DMS79 treated with DMSO at 0.1 percent for 48 hours (cell line): ENCODE results near the gene EML4.
"Not testable (repeated sequence)": the region's sequence is repeated elsewhere in the genome, so short reads cannot be mapped to it uniquely, and the experiment has no call there.

Experiments used
- DNase-seq: peaks from one replicate; lab custom pipeline; 2025; lab: John Stamatoyannopoulos, UW

EML4 gene

DNA sequence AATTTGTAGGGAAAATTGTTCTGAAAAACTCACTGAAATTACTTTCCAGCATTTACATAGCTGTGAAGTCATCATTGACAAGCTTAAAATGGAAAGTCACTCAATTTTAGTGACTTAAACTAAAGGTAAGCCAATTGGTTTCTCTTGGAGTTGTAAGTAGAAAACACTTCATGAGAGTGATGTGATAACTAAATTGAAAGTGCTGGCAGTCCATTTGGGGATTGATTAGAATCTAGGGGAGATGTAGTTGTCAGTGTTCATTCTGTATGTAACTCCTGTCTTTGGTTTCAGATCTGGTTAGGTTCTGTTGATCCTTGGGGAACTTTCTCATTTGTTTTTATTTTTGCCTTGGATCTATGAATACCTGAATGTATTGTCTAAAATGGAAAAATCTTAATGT is 138.0 kb downstream of the EML4 start:
- no peak for DNase-seq

DNA sequence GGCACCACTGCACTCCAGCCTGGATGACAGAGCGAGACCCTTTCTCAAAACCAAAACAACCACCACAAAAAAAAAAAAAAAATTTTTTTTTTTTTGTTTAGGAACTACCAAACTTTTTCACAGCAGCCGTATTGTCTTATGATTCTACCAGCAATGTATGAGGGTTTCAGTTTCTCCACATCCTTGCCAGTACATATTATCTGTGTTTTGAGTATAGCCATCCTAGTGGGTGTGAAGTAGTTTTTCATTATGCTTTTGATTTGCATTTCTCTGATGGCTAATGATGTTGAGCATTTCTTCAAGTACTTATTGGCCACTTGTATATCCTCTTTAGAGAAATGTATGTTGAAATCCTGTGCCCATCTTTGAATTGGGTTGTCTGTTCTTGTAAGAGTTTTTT is 140.2 kb downstream of the EML4 start:
- DNase-seq, result no peak

DNA sequence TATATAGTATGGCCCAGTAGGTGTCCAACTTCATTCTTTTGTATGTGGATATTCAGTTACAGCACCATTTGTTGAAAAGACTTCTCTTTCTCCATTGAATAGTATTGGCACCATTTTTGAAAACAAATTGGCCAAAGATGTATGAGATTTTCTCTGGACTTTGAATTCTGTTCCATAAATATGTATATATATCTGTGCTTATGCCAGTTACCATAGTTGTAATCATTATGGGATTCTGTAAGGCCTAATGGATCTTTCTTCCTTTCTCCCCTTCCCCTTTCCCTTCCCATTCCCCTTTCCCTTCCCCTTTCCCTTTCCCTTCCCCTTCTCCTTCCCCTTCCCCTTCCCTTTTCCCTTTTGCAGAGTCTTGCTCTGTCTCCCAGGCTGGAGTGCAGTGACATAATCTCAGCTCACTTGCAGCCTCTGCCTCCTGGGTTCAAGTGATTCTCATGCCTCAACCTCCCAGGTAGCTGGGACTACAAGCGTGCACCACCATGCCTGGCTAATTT is 140.9 kb downstream of the EML4 start:
- DNase-seq, result no peak

DNA sequence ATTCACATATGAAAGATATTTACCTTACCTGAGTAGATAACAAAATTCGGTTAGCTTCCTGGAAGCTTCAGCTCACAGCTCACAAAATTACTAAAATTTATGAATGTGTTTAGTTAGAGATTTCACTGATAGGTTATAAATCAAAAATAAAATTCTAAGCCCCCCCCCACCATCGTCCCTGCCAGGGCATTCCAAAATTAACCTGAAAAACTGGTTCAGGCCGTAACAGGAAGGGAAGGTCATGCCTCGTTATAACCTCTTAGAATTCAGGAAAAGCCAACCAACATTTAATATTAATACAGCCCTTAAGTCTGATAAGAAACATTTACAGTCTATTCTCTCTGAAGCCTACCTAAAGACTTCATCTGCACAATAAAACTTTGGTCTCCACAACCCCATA is 143.0 kb downstream of the EML4 start:
- peak; percentile 43 for DNase-seq

DNA sequence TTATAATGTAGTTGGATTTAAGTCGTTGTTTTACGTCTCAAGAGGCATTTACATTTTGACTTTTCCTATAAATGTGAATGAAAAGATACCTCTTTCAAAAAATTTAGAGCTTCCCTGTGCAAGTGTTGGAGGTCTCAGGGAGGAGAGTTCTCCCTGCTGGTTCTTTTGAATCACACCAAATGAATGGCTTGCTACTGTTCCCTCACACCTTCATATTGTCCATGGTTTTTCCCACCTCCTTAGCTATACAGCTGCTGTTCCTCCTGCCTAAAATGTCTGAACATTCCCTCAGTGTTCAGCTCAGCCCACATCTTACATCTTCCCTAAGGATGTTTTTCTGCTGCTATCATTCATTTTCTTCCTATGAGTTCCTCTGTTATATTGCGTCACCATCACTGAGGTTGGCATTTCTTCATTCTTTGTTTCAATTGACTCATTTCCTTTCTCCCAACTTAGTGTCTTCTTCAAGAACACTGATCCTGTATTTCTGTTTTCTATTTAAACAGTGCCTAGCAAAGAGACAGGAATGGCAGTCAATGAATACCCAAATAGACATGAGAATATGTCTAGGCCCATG is 145.8 kb downstream of the EML4 start:
- DNase-seq, result no peak

DNA sequence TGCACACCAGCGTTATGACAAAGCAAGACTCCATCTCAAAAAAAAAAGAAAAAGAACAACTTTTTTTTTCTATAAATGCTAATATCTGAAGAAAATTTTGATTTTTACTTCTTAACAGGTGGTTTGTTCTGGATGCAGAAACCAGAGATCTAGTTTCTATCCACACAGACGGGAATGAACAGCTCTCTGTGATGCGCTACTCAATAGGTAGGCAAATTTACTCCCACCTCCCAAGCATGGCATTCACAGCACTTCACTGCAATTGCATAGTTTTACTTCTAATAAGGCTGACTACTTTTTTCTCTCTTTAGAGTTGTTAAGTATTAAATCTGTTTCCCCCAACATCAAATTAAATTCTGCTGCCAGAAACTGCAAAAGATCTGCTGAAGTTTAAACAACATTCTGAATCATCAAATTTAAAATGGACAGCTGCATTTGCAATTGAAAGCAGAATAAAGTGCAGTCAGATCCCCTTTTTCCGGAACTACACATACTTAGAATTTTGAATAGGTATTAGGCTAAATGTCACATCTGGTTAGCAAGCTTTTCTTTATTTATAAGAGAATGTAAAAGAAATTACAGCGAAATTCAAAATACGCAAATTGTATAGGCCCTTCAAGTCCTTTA is 146.8 kb downstream of the EML4 start:
- no peak for DNase-seq

DNA sequence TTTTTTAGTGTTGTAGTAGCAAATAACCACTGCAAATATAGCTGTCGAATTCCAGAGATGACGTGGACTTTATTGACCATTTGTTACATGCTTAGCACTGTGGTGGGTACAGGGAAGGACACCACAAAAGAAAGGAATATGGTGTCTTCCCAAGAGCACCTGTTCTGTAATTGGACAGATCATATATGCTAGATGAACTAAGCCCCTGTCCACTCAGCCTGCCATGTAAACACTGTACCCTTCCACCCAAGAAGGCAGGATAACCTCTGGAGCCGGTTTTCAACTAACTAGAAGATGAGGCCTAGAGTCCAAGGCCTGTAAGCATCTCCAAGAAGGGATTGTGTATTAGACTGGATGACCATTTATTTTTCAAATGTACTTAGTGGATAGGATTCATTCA is 147.8 kb downstream of the EML4 start:
- no peak for DNase-seq

DNA sequence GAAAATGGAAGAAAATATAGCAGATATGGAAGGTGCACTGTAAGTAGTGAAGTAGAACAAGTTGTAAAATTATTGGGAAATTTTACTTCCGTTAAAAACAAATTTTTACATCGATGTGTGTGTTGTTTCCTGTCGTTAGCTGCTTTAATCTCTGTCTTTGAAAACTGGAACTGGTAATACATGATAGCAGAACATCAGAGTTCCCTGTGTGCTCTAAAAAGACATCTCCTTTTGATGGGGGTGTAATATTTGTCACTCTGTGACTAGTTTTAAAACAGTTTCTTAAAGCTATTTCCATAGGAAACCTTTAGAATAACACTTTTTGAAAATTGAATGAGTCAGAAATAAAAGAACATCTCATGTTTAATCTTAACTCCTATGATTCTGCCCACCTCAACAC is 148.3 kb downstream of the EML4 start:
- DNase-seq, result no peak

DNA sequence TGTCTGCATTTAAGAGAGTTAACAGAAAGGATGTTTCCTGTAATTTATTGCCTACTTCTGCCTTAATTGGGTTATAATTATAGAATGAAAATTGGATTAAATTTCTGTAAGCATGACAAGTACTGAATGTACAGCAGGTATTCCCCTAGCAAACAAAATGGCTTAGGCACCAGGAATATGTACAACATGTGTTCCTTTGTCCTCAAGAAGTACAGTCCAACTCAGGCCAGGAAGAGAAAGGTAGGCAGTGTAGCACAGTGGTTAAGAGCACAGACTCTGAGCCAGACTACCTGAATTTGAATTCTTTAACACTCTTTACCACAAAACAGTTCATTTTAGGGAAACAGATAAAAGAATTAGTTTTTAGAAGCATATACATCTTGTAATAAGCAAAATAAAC is 148.8 kb downstream of the EML4 start:
- no peak for DNase-seq

DNA sequence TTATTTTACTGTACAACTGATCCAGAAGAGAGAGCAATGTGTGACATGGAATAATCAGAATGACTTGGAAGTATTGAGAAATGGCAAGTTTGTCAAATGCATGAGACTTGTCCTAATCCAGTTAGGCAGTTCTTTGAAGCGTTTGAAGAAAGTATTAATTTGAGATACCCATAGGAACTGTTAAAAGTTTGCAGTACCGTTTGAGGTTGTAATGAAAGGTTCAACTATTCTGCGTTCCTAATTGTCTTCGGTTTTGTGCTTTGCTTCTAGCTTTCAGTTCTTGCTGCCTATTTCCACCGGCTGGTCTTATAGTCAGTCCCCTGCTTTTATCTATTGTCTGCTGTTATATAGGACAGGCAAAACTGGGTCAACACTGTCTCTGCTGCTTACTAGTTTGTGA is 150.1 kb downstream of the EML4 start:
- no peak for DNase-seq

DNA sequence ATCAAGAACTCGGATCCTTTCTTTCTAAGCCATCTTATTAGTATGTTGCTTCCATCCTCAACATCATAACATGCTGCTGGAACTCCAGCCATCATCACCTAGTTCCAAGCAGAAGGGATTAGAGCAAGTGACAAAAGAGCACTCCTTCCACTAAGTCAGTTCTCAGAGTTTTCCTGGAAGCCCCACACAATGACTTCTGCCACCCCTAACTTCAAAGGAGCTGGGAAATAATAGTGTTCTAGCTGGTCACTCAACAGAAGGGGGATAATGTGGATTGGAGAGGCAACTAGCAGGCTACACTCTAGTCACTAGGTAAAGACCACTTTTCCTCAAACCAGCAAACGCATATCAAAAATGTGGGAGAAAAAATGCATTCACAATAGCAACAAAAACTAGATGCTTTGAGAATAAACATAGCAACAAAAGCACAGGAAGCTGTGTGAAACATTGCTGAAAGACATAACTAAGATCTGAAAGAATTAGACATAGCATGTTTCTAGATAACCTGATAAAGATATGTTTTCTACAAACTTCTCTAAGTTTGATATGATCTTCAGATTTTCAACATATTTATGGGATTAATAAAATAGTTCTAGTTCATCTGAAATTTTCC is 152.4 kb downstream of the EML4 start:
- no peak for DNase-seq

DNA sequence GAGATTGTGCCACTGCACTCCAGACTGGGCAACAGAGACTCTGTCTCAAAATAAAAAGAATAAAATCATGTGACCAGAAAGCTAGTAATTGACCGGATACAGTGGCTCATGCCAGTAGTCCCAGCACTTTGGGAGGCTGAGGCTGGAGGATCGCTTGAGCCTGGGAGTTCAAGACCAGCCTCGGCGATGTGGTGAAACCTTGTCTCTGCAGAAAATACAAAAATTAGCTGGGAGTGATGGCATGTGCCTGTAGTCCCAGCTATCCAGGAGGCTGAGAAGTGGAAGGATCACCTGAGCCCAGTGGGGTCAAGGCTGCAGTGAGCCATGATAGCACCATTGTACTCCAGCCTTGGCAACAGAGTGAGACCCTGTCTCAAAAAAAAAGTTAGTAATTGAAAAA is 155.1 kb downstream of the EML4 start:
- DNase-seq, result no peak

DNA sequence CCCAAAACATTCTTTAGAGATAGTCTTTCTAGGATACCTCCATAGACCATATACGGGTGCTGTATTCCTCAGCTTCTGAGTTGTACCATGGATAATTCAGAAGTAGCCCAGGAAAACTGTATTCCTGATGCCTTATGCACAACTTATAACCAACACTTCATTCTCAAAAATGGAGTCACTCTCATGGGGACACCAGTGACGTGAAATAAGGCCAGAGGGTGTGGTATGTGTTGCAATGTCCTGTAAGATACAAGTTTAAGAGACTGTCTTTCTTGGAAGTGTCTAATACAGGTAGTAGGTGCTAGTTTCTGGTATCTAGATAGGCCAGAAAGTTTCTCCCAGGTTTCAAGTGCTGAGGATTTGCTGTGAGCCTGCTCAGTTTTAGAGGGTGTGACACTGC is 155.8 kb downstream of the EML4 start:
- DNase-seq, result no peak

DNA sequence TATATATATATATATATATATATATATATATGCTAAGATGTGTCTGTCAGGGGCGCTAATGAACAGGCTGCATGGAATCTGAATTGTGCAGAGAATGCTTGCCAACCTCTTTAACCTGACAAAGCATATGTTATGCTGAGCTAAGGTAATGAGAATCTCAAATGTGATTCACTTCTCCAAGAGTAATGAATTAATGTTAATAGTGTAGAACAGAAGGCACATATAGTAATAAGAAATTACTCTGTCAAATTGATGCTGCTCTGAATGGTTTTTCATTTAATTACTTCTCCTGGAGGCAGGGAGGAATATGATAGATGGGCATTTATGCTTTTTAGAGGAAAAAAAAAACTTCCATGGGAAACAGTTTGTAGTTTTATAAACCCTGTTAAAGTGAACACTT is 156.5 kb downstream of the EML4 start:
- no peak for DNase-seq

DNA sequence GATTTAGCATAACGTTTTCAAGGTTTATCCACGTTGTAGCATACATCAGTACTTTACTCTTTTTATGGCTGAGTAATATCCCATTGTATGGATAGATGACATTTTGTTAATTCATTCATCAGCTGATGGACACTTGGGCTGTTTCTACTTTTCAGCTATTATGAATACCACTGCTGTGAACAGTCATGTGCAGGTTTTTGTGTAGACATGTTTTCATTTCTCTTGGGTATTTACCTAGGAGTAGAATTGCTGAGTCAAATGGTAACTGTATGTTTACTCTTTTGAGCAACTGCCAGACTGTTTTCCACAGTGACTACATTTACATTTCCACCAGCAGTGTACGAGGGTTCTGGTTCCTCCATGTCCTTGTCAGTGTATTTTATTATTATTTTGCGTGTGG is 158.0 kb downstream of the EML4 start:
- DNase-seq, result no peak

DNA sequence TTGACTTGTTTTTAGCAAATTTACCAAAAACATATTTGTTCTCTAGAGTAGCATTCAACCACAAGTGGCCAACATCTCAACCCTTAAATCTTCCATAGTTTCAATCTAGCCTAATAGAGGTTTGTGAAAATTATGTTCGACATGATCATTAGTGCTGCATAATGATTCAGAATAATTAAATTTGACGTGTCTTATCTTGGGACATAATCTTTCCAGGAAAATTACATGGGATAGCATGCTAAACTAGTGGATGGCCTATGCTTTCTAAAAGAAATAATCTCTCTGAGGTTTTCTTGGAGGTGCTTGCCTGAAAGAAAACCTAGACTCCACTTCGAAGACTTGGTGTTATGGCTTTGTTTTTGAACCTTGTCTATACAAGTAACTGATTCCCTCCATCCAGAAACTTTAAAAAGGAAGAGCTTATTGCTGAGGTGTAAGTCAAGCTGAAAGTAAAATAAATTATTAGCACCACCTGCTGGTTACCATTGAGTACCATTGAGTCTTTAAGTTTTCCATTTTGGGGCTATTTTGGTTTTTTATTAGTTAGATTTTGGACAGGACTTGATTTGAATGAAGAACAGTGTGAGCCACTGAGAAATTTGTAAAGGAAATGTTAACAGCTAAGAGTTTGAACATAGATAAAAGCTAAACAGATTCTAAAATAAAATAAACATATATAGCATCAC is 159.1 kb downstream of the EML4 start:
- peak; percentile 29 for DNase-seq

DNA sequence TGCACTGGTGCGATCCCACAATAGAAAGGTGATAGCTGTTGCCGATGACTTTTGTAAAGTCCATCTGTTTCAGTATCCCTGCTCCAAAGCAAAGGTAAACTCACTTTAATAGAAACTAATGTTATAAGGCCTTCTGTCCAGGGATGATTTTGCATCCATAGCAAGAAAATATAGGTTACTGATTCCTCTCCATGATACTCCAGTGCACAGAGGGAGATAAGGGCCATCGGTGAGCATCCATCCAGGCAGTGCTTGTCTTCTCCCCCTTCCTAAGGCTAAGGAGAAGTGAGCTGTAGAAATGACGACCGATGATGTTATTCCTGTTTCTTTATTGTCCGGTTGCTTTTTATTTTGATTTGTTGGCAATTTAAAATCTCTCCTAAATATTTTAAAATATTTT is 159.8 kb downstream of the EML4 start:
- no peak for DNase-seq

DNA sequence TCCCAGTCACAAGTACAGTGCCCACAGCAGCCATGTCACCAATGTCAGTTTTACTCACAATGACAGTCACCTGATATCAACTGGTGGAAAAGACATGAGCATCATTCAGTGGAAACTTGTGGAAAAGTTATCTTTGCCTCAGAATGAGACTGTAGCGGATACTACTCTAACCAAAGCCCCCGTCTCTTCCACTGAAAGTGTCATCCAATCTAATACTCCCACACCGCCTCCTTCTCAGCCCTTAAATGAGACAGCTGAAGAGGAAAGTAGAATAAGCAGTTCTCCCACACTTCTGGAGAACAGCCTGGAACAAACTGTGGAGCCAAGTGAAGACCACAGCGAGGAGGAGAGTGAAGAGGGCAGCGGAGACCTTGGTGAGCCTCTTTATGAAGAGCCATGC is 160.6 kb downstream of the EML4 start:
- DNase-seq, result no peak

DNA sequence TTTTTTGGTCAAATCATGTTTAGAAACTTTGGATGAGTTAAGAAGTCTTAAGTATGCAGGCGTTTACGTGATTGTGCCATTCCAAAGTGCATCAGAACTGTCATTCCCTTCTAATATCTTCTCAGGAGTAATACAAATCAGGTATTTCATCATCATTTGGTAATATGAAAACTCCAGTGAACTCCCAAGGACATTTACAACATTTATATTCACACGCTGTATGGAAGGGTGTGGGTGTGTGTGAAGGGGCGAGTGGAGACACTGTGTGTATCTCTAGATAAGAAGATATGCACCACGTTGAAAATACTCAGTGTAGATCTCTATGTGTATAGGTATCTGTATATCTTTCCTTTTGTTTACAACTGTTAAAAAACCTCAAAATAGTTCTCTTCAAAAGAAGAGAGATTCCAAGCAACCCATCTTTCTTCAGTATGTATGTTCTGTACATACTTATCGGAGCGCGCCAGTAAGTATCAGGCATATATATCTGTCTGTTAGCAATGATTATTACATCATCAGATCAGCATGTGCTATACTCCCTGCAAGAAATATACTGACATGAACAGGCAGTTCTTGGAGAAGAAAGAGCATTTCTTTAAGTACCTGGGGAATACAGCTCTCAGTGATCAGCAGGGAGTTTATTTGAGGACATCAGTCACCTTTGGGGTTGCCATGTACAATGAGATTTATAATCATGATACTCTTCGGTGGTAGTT is 162.6 kb downstream of the EML4 start:
- DNase-seq, result no peak

DNA sequence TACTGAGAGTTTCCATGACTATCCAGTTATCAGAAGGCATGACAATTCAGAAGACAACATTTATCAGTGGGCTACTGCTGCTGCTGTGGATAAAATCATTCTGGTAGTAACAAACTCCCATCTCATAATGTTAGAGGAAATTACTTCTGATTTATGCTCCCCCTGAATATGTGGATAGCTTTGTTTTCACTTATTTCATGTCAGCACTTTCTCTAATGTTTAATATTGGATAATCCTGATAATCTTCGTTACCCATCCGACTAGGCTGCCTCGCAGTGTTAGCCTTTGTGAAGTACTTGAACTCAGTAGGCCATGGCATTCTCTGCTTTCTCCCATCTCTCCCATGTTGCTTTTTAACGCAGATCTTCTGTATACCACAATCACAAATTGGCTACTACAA is 163.4 kb downstream of the EML4 start:
- DNase-seq, result no peak

DNA sequence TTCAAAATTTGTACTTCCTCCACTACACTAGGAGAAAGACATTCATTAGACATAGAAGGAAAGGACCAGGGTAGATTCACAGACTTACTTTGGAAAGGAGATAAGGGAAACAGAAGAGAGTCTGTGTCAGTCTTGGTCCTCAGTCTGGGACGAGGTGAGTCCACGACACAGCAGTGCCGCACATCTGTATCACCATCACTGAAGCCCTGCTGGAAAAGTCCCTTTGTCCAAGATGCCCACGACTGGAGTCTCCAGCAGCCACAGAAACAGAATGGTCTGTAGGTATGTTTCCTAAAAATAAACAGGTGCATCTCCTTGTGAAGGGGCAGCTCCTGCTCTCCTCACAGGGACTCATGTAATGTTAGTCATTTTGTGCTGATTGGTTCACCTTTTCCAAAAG is 164.4 kb downstream of the EML4 start:
- DNase-seq, result no peak

DNA sequence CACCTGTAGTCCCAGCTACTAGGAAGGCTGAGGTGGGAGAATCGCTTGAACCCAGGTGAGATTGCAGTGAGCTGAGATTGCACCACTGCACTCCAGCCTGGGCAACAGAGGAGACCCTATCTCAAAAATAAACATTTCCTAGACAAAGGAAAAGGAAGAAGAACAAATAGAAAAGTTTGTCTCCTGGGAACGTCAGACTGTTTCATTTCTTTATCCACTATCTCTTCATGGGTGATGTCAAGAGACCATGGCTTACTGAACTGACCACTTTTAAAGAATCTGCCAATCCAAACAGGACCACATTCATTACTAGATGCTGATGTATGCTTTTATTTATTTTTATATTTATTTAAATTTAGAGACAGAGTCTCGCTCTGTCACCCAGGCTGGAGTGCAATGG is 165.1 kb downstream of the EML4 start:
- no peak for DNase-seq

DNA sequence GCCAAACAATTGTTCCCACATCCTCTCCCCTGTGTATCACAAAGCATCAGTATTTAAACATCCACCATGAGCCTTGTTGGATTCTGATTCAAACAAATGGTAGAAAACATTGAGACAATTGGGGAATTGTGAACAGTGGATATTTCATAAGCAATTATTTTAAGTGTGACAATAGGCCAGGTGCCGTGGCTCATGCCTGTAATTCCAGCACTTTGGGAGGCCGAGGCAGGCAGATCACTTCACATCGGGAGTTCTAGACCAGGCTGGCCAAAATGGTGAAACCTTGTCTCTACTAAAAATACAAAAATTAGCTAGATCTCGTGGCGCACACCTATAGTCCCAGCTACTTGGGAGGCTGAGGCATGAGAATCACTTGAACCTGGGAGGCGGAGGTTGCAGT is 165.7 kb downstream of the EML4 start:
- not testable (repeated sequence) for DNase-seq
